HG03159 (cell line): ENCODE data around the gene CPLX3.
A peak's percentile ranks its signal among the peaks of the same experiment; 100 is the strongest.

ENCODE experiments used
- ATAC-seq: cut with Tn5 transposase; IDR thresholded peaks from one replicate; pipeline ENCODE4 v1.9.1; 2021; ENCODE audit warnings: mild to moderate bottlenecking, moderate library complexity; ENCODE audit not compliant: unreplicated experiment

CPLX3 gene

DNA sequence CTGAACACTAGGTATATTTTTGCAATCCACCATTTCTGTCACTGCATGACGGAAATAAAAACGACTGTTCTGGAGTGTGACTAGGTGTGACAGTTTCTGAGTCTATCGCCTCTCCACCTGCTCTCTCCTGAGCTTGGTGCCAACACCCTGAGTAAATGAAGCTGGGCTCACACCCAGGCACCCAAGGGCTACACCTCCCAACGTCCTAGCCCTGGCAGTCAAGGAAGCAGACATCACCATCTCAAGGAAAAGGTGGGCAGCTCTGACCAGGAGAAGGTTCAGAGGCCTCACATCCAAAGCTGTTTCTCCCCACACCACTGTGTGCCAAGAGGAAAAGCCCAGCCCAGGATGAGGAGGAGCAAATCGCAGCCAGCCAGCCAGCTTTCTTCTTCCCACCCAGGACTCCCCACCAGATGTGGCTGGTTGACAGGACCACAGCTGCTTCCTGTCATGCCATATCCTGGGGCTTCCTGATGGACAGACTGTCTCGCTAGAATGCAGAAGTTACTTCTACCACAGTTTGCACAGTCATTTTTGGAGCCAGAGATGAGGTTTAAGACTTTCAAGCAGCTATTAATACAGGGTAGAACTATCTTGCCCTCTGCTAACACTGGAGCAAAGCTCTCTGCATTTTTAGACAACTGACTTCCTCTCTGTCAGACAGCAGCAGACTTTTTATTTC lies 43.4 kb downstream of the CPLX3 start:
- ATAC-seq: peak; percentile 52

GRCh38 chr15:74870436-74871215 lies 44.2 kb downstream of the CPLX3 start:
- ATAC-seq: no peak

- ATAC-seq: no peak
These were observed 46.2 kb downstream of the CPLX3 start for GRCh38 chr15:74872702-74873035.

DNA sequence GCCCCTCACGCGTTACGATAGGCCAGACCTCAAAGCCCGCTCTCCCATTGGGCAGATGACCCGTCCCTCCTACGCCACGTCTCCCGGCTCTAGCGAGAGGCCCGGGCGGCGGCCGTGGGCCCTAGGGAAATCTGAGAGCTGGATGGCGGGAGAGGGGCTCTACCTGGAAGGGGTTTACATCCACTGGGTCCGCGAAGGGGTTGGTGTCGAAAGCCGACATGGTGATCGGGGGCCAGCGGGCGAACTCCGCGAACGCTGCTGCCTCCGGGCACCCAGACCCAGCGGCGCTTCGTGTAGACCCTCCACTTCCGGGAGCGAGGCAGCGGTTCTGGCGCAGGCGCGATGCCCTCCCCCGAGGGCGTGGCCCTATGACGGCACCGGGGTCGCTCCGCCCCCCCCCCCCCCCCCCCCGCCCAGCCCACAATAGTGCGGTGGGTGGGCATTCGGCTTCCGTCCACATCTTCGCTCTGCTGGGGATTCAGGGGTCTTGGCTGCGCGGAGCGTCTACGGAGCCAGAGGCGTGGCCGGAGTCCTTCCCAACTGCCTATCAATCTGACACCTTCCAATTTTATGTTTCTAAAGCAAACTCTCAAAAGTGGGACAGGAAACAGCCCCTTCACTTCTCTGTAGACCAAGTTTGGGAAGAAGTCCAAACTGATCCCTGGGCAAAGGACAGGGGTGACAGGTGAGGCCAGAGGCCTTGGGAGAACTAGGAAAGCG lies 46.8 kb downstream of the CPLX3 start, which contains the start of gene SCAMP2:
Gene SCAMP2, minus strand, starts transcription at position 330 of the 720 bp plus-strand sequence. Its CDS starts 110 bp downstream, at position 220.
- peak; percentile 79 for ATAC-seq

DNA sequence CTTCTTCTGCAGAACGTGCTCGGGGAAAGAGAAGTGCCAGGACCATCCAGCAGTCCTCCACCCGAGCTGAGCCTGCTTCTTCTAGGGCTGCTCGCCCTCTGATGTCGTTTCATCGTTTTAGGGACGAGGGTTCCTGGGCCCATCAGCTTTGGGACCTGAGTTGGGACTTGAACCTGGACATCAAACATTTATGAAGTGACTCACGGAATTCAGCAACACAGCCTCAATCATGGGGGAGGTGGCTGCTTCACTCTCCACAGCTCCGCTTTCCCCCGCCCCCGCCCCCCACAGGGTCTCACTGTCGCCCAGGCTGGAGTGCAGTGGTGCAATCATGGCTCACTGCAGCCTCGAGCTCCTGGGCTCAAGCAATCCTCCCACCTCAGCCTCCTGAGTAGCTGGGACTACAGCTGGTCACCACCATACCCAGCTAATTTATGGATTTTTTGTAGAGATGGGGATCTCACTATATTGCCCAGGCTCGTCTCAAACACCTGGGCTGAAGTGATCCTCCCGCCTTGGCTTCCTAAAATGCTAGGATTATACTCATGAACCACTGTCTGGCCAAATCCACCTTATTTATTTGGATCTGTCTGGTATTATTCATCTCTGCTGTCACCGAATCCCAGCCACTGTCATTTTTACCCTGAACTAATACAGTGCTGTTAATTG lies 47.5 kb downstream of the CPLX3 start:
- no peak for ATAC-seq

- ATAC-seq: no peak
These were observed 51.8 kb downstream of the CPLX3 start for GRCh38 chr15:74878273-74878672.
